ENCODE measurements around the gene FAM25G.
"Not testable (repeated sequence)": the region's sequence is repeated elsewhere in the genome, so short reads cannot be mapped to it uniquely, and the experiment has no call there.

The FAM25G gene

GRCh38 chr10:47491600-47491999, at the start of gene FAM25G:
Gene FAM25G (minus strand): TSS chr10:47491700. CDS start chr10:47491674, 26 bp downstream.
- not testable (repeated sequence) for DNase-seq

- DNase-seq: not testable (repeated sequence)
These were observed 44.9 kb upstream of the FAM25G start for GRCh38 chr10:47536430-47536829.

DNA sequence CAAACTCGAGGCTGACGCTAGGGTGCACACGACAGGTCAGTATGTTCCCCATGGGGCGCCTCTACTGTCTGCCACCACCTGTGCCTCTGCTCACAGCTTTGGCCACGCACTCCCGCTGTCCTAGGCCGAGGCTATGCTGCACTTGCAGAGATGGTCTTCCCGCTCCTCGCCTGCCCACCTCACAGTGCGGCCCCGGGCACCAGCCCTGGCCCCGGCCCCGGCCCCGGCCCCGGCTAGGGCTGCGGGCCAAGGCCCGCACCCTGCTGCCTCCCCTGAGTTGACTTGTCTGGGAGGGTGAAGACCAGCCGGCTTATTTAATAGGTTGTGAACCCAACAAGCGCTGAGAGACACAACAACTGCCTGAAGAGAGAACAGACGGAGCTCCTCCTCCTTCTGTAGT, 32.0 kb upstream of the FAM25G start, which contains the start of gene AGAP9:
TSS of gene AGAP9 (minus strand) at position 164 of the 400 bp plus-strand sequence. CDS start at position 52, 112 bp downstream.
- not testable (repeated sequence) for DNase-seq

DNA sequence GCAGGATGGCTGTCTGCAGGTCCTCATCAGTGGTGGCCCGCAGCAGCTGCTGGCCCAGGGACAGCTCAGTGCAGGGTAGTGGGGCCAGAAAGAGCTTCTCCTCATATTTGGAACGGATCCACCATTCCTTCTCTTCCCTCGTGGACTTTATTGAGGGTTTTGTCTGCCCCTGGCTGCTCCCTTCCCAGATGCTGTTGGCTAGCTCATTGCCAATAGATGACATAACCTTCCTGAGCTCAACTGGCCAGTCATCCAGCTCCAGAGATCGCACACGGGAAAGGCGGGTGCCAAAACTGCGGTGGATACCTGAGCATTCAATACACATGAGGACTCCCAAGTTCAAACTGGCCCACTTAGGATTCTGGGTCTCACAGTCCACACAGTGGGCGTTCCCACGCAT, 10.8 kb upstream of the FAM25G start:
- DNase-seq: not testable (repeated sequence)

- not testable (repeated sequence) for DNase-seq
These were observed 2.7 kb upstream of the FAM25G start for GRCh38 chr10:47494226-47494625.

- DNase-seq: not testable (repeated sequence)
These were observed 1.9 kb downstream of the FAM25G start for GRCh38 chr10:47489630-47490029.

GRCh38 chr10:47485943-47486342, 5.6 kb downstream of the FAM25G start:
- DNase-seq: not testable (repeated sequence)

DNA sequence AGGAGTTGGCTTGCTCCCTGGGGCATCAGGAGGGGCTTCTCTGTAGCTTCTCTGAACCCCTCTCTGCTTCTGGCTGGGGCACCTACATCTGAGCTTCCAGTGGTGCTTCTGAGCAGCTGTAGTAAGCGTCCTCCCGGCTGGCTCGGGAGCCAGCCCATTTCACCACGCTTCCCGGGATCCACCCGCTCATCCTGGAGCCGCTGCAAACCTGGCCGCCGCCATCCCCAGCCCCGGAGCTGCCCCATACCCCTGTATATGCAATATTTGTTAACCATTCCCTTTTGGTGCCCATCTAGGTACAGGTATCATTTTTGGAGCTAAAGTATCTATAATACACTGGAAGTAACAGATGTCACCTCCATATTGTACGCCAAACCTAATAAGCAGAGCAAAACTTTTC, 6.7 kb downstream of the FAM25G start:
- not testable (repeated sequence) for DNase-seq

GRCh38 chr10:47483923-47484322, 7.6 kb downstream of the FAM25G start, which contains the start of gene ANXA8:
Gene ANXA8 (minus strand): TSS chr10:47484115. CDS start chr10:47483933, 182 bp downstream.
- not testable (repeated sequence) for DNase-seq

GRCh38 chr10:47482367-47482766, 9.1 kb downstream of the FAM25G start:
- not testable (repeated sequence) for DNase-seq

DNA sequence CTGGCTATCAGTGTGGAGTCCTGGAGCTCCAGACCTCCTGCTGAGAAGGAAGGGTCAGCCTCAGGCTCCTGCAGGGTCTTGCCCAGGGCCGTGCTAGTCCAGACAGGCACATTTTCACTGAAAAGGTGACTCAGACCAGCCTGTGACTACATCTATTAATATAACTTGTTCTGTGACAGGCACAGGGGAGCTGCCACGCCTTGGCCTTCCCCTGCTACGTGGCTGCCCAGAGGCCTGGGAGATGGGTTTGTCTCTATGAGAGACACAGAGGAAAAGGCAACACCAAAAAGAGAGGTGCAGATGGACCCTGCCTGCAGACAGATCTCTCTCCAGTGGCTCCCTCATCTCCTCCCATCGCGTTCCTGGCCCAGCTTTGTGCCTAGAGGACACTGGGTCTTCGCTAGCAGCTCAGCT, 9.7 kb downstream of the FAM25G start:
- DNase-seq: not testable (repeated sequence)

- DNase-seq: not testable (repeated sequence)
These were observed 10.2 kb downstream of the FAM25G start for GRCh38 chr10:47481182-47481766.

DNA sequence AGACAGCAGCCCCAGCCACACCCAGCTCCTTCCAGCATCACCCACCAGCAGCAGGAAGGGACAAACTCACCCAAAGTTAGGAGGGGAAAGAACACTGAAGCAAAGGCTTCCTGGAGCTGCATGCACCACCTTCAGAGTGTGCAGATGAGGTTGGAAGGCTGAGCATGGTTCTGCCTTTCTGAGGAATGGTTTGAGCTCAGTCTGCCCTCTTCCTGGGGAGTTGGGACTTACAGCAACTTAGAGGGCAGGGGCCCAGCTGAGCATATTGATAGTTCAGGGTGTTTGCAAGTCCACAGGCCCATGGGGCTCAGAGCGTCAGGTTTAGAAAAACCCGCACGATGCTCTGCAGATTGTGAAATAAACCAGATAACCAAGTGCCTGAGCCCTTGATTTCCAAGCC, 11.4 kb downstream of the FAM25G start:
- not testable (repeated sequence) for DNase-seq

GRCh38 chr10:47478114-47478513, 13.4 kb downstream of the FAM25G start:
- not testable (repeated sequence) for DNase-seq

DNA sequence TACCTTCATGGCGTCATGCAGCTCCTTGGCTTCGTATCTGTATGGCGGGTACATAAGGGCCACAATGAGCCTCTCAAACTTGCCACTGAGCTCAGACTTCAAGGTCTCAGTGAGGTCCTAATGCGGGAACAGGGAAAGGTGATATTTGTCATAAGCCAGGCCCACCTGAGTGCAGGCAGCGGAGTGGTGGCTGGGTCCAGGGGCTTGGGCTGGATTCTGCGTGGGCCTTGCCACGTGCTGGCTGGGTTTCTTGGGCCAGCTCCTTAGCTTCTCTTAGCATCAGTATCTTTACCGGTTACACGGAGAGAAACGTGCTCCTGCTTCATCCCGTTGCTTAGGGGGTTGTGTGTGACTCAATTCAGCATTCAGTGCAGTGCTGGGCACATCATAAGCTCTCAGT, 14.4 kb downstream of the FAM25G start:
- not testable (repeated sequence) for DNase-seq

GRCh38 chr10:47475101-47475500, 16.4 kb downstream of the FAM25G start:
- not testable (repeated sequence) for DNase-seq

- not testable (repeated sequence) for DNase-seq
These were observed 18.0 kb downstream of the FAM25G start for GRCh38 chr10:47473516-47473915.

DNA sequence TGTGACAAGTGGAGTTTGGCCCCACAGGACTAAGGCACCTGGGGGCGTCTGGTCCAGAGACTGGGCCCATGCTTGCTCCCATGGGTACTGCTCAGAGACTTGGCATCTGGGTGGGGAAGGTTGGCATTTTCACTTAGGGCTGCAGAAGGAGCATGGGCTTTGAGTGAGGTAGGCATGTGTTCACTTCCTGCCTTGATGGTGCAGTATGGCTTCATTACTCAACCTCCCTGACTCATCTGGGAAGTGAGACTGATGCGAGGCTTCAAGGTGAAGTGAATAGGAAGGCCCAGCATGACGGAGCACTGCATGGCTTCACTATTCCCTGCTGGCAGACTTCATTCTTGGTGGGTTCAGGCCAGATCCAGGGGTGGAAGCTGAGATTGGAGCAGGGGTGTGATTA, 18.9 kb downstream of the FAM25G start:
- not testable (repeated sequence) for DNase-seq

DNA sequence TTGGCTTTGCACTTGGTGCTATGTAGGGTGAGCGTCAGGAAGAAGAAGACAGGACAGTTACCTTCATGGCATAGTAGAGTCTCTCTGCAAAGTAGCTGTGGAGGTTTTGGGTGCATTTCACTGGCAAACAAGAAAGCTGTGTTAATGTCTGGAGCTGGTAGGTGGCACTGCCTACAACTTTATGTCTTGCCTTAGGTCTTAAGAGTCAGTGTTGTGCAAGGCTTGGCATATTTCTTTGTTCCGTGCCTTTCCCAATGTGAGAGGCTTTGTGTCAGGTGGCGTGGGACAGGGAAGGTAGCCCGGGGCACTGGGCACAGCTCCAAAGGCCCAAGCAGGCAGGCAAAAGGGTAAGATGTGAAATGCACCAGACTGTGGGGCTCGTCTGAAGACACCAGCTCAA, 19.4 kb downstream of the FAM25G start:
- not testable (repeated sequence) for DNase-seq

DNA sequence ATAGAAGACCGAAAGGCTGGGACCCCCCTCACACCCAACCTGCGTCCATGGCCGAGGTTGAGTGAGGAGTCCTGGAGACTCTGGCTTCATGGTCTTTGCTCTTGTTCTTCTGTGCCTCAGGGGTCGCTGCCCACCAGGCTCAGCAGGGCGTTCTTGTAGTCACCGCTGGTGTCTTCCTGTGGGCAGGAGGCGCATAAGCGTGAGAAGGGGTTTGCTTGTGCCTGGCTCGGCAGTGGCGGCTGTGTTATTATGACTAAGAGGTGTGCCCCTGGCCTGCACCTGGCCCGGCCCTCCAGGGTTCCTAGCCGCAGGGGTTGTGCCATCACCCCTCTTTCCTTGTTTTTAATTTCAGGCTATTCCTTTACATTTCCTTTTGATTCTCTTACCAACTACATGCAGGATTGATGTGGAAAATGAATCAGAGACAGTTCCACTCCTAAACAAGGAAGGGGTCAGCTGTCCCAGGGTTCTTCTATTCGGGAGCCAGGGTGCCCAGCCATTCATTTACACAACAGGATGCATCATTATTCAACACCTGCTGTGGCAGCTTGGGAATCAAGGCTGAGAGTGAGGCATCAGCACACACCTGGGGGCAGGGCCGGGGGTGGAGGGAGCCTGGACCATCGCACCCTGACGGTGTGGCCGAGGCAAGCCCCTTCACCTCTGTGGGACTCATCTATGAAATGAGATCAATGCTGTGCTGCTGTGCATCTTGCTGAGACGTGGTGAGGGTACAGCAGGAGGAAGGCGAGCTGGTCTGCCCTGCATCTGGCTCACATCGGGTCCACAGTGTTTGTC, 22.6 kb downstream of the FAM25G start:
- DNase-seq: not testable (repeated sequence)

DNA sequence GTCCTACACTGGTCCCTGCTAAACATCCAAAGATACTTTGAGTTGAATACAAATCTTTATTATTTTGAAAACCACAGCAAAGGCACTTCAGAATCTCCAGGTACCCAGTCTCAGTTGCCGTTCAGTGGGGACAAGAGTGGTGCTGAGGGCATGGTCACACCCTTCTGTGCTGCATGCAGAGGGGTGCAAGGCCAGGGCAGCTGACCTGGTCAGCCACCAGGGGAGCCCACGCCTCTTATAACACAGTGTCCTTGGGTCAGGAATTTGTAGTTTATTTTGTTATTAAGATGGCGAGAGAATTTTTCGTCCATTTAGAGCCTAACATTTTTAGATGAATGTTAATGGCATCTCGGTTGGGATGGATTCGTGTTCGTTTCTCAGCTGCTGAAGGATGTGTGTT, 23.5 kb downstream of the FAM25G start:
- not testable (repeated sequence) for DNase-seq

DNA sequence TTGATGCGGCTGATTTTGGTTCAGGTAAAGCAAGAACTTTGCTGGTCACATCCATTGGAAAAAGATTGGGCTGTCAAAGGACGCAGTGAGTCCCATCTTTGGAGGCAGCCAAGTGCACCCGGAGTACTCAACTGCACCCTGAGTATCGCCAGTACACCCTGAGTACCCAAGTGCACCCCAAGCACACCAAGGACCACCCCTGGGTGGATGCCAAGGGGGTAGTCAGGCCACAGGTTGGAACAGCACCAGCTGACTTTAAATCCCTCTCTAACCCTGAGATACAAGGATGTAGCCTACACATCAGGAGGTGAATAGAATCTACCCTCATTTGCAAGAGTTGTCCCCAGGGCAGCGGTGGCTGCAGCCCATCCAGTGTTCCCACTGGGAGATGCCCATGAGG, 24.0 kb downstream of the FAM25G start:
- DNase-seq: not testable (repeated sequence)

DNA sequence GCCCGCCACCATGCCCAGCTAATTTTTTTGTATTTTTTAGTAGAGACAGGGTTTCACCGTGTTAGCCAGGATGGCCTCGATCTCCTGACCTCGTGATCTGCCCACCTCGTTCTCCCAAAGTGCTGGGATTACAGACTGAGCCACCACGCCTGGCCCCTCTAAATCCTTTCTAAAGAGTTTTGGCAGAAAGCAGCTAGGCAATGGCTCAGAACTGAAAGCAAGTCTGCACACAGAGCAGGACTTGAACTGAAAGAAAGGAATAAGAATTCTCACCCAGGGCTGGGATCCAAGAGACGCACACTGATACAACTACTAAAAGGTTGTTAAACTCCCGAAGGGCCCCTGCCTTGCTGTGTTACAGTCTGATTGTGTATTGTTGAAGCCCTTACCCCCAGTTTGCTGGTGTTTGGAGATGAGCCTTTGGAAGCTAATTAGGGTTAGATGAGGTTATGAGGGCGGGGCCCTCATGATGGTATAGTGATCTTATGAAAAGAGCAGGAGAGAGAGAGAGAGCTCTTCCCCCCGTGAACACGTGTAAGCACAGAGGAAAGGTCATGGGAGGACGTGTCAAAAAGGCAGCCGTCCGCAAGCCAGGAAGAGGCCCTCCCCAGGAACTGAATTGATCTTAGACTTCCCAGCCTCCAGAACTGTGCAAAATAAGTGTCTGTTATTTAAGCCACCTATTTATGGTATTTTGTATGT, 26.1 kb downstream of the FAM25G start:
- DNase-seq: not testable (repeated sequence)

Measured in NCI-H1436 treated with DMSO at 0.1 percent for 48 hours (cell line).